NCI-H226 (cell line): ENCODE measurements around the gene EEF2.
A peak's percentile ranks its signal among the peaks of the same experiment; 100 is the strongest.
"Not testable (repeated sequence)": the region's sequence is repeated elsewhere in the genome, so short reads cannot be mapped to it uniquely, and the experiment has no call there.

Experiments used
- DNase-seq: peaks from one replicate; pipeline ENCODE4 v3.0.0-alpha.2; 2015

EEF2 gene

DNA sequence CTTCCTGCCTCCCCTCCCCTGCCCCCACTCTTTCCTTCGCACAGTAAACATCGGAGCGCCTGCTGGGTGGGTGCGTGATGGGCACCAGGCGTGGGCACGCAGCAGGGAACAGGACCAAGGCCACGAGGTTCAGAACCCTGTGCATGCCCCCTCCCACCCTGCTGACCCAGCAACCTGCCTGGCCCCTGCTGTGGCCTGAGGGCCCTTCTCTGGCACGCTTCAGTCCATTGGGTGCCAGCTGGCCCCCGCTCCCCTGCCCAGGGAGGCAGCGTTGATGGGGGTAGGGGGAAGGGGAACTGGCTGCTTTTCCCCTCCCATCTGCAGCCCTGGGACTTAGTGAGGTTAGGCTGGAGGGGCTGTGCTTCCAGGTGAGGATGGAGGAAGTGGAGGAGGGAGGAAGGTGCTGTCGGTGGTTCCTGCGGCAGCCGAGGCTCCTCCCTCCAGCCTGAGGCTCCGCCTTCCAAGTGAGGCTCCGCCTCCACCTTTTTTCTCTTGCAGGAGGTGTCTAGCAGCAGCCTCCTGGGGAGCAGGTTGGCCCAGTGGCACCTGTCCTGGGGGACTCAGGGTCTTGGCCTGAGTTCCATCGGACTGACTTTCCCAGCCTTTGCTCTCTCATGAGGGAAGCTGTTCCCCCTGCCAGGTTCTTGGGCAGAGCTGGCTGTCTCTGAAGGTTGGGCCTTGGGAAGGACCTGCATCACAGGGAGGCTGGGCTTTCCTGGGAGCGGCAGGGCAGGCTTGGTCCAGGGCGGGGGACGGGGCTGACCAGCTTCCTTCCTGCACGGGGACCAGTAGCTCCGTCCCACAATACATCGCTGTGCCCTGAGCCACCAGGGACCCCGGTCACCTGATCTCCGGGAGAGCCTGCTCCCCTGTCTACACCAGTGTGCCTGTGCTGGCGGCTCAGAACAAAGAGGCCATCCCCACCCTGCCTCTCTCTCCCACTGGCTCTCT lies 29.6 kb upstream of the EEF2 start:
- no peak for DNase-seq

DNA sequence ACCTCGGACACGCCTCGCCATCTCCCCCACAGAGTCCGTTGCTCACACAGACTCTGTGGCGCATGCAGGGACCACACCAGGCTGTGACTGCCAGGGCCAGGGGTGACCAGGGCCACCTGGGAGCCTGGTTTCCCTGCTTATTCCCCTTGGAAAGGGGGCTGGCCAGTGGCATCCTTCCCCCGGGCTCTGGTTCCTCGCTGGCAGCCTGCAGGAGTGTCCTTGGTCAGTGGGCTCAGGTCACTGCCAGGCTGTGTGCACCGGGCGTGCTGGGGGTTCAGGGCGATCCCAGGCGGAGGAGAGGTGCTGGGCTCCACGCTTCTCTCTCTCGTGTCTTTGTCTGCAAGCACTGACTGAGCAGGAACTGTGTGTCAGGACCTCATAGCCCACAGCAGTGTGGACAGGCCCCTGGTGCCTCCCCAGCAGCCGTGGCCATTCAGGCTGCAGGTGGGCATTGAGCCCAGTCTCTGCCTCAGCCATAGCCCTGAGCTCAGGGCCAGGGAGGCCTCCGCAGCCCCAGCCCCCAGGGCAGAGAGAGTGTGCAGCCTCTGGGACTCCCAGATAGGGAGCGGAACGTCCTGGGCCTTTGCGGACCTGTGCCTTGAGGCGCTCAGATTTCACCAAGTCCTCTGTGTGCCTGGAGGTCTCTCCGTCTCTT lies 28.8 kb upstream of the EEF2 start:
- DNase-seq, result no peak

DNA sequence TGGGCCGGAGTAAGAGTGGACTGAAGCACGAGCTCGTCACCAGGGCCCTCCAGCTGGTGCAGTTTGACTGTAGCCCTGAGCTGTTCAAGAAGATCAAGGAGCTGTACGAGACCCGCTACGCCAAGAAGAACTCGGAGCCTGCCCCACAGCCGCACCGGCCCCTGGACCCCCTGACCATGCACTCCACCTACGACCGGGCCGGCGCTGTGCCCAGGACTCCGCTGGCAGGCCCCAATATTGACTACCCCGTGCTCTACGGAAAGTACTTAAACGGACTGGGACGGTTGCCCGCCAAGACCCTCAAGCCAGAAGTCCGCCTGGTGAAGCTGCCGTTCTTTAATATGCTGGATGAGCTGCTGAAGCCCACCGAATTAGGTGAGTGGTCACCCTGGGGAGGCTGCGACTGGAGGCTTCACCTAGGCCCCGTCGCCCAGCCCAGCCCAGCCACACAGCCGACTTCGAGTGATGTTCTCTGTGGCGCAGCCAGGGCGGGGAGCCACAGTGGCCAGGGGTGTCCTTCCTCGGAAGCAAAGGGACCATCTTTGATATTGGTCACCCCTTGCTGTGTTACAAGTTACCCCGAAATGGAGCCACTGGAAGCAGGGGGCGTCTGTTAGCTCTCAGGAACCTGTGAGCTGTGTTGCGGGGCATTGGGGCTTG lies 27.8 kb upstream of the EEF2 start:
- no peak for DNase-seq

DNA sequence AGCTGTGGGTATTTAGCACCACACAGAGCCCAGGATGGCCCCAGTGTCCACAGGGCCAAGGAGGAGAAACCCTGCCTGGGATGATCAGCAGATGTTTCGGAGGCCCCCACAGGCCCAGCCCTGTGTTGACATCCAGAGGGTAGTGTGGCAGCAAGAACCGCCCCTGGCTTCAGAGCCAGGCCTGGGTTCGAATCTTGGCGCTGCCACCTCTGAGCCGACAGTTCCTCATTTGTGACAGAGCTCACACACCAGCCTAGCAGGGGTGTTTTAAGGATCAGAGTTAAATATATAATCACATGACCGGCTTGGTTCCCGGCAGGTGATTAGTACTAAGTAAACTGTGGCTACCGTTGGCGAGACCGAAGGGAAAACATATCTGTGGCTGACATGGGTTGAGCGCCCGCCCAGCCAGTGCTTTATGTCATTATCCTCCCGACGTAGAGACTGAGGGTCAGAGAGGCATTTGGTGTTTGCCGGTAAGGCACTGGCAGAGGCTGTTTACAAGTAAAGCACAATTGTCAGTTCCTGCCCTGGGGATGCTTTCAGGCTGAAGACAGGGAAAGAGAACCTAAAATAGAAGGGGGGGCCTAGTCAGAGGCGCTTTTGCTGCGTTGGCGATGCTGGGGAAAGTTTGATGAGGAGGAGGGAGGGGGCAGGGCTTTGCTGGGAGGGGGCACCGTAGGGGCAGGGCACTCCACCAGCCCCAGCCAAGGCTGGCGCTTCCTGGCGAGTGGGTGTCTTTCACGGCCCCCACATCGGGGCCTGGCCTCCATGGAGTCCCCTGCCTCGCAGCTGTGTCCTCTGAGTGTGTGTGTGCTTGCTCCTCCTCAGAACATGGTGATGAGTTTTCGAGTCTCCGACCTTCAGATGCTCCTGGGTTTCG lies 27.1 kb upstream of the EEF2 start:
- no peak for DNase-seq

DNA sequence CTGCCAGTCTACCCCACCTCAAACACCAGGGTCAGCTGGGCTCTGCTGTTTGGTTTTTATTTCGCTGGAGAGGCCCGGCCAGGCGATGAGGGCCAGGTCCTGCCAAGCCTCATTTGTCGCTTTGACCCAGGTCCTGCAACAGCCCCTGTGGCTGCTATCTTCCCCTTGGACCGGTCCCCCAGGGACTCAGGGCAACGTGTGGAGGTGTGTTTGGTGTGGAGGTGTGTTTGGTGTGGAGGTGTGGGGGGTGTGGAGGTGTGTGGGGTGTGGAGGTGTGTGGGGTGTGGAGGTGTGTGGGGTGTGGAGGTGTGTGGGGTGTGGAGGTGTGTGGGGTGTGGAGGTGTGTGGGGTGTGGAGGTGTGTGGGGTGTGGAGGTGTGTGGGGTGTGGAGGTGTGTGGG lies 26.2 kb upstream of the EEF2 start:
- not testable (repeated sequence) for DNase-seq

DNA sequence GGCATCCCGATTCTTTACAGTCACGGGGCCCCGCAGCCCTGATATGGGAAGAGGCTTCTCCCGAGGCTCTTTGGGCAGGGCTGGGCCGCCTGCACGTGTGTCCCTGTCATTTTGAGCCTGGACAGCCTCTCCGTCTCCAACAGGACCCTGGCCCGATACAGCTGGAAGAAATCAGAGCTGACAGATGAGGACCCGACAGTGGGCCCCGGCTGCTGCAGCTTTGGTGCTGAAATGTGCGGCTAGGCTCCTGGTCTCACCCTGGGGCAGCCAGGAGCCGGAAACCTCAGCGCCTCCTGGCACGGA lies 25.5 kb upstream of the EEF2 start:
- no peak for DNase-seq

DNA sequence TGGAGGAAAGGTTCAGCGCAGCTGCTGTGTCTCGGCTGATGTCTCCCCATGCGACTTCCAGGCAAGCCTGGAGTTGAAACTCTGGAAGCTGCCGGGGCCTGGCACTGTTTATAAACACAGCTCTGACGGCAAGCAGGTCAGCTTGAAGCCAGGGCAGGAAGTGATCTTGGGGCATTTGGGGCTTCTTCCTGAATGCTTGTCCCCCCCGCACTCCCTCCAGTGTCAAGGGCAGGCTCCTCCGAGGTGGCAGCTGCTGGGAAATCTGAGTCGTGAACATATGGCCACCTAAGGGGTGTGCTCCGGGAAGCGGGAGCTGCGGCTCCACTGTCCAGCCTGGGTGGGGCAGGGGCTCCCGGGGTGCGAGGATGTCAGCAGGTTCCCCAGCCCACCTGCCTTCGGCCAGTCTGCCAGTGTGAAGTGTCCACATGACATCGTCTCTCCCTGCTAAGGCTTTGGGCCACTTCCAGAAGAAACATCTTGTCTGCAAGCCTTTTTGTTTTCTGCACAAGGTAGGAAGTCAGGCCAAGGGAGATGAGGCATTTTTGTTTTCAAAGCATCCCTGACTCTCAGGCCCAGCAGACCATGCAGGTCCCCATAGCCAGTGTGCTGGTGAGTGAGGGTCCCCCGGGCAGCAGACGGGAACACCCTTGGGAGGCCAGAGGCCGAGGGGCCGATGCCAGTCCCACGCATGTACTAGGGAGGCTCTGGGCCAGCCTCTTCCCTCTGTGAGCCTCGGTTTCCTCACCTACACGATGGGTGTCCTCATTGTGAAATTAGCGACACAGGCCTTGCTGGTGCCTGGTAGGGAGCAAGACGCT lies 24.9 kb upstream of the EEF2 start:
- DNase-seq, result no peak

DNA sequence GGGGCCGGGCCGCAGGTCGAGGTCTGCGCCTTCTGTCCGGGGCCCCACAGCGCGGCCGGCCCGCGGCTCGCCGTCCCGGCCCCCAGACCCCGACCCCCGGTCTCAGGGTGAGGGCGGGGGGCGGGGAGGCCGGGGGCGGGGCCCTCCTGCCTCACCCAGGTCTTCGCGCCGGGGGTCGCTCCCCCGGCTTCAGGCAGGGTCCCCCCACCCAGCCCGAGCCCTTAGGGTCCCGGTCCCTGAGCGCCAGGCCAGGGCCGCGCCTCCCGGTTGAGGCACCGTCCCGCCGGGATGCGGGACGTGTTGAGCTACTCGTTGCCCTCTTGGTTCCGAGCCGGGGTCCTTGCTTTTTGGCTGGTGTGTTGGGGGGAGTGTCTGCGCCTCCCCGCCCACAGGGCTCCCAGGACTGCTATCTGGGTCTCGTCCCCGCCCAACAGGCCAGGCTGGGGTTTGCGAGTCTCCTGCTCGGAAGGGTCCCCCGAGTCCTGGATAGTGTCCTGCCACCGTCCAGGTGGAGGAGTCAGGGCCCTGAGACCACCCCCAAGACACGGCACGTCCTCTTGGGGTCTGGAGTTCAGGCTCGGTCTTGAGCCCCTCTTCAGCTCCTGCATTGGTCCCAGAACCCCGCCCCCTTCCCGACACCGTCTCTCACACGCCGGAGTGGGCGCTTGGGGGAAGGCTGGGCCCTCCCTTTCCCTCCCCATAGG lies 22.7 kb upstream of the EEF2 start:
- no peak for DNase-seq

DNA sequence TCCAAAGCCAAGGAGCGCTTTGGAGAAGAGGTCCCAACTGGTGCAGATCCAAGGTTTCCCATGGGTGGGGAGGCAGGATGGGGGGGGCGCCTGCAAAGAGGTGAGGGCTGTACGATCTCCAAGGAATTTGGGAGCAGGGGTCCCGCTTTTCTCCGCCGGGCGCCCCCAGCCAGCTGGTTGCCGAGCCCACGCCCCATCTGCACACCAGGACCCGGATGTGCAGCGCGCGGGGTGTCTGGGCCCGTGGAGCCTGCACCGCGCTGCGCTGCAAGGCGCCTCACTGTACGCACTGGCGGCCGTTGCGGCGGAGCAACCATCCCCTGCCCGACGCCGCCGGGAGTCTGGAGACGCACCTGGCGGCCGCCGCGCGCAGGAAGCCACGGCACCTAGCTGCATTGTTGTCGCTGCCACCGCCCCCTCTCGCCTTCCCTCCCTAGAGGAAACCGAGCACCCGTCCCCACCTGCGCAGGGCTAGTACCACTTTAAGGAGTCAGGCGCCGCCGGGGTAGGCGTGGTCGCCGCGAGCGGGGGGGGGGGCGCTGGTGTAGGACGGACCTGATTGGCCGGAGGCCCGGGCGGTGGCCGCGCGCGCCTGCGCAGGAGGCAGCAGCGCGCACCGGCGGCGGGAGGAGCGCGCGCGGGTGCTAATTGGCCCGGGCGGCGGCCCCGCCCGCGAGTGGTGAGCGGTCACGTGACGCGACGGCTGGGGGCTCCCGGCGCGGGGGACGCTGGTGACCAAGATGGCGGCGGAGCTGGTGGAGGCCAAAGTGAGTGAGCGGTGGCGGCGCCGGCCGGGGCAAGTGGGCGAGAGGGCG lies 22.0 kb upstream of the EEF2 start, which contains the start of gene PIAS4:
Gene PIAS4, plus strand, starts transcription at position 716 of the 815 bp plus-strand sequence. Its CDS starts 25 bp downstream, at position 741.
- DNase-seq, result peak; percentile 84

DNA sequence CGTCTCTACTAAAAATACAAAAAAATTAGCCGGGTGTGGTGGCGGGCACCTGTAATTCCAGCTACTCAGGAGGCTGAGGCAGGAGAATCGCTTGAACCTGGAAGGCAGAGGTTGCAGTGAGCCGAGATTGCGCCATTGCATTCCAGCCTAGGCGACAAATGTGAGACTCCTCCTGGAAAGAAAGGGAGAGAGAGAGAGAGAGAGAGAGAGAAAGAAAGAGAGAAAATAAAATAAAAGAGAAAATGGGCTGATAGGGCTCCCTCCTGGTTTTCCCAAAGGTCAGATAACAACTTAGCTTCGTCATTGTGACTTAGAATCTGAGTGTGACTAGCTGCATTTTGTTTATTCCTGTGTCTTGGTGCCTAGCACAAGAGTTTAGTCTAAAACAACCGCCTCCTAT lies 20.2 kb upstream of the EEF2 start:
- DNase-seq, result not testable (repeated sequence)

DNA sequence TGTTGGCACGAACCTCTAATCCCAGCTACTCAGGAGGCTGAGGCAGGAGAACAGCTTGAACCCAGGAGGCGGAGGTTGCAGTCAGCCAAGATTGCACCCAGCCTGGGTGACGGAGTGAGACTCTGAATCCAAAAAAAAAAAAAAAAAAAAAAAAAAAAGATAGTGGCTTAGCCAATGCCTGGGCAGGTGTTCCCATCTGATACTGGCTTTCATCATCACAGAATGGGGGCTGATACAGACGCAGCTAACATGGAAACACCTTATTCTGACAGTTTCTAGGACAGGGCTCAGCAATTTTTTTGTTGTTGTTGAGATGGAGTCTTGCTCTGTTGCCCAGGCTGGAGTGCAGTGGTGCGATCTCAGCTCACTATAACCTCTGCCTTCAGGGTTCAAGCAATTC lies 15.5 kb upstream of the EEF2 start:
- not testable (repeated sequence) for DNase-seq

DNA sequence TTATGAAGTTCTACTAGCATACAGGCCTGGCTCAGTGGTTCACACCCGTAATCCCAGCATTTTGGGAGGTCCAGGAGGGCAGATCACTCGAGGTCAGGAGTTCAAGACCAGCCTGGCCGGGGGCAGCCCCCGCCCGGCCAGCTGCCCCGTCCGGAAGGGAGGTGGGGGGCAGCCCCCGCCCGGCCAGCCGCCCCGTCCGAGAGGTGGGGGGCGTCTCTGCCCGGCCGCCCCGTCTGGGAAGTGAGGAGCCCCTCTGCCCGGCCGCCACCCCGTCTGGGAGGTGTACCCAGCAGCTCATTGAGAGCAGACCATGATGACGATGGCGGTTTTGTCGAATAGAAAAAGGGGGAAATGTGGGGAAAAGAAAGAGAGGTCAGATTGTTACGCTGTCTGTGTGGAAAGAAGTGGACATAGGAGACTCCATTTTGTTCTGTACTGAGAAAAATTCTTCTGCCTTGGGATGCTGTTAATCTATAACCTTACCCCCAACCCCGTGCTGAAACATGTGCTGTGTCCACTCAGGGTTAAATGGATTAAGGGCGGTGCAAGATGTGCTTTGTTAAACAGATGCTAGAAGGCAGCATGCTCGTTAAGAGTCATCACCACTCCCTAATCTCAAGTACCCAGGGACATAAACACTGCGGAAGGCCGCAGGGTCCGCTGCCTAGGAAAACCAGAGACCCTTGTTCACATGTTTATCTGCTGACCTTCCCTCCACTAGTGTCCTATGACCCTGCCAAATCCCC lies 13.6 kb upstream of the EEF2 start:
- not testable (repeated sequence) for DNase-seq

DNA sequence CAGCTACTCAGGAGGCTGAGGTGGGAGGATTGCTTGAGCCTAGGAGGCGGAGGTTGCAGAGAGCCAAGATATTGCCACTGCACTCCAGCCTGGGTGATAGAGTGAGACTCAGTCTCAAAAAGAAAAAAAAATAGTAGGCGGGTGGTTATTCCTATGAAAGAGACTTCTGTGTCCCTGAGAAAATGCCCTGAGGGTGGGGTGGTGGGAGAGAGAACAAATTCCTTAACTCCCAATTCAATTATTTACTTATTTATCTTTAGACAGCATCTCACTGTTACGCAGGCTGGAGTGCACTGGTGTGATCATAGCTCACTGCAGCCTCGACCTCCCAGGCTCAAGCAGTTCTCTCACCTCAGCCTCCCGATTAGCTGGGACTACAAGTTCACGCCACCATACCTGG lies 10.3 kb upstream of the EEF2 start:
- no peak for DNase-seq

DNA sequence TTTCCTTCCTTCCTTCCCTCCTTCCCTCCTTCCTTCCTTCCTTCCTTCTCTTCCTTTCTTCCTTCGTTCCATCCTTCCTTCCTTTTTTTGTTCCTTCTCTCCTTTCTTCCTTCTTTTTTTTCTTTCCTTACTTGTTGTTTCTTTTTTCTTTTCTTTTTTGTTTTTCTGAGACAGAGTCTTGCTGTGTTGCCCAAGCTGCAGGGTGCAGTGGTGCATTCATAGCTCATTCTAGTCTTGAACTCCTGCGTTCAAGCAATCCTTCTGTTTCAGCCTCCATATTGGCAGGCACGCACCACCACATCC lies 5.5 kb upstream of the EEF2 start:
- DNase-seq, result no peak

DNA sequence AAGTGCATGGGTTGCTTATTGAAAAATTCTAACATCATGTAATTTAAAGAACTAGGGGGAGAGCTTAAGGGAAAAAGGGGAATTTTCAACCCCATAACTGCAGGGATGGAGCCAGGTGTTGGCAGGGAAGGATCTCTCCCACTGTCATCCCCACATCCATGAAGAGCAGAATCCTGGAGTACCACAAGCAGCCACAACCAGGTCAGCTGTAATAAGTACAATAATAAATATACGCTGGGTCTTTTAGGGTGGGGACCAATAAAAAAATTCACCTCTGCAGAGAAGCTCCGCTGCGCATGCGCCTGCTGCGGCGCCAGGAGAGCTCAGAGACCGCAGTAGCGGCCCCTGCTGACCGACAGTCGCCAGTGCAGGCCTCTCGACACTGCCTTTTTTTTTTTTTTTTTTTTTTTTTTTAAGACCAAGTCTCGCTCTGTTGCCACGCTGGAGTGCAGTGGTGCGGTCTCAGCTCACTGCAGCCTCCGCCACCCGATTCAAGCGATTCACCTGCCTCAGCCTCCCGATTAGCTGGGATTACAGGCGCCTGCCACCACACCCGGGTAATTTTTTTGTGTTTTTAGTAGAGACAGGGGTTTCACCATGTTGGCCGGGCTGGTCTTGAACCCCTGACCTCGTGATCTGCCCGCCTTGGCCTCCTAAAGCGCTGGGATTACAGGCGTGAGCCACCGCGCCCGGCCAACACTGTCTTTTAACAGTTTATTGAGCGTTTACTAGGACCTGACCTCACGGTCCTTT lies 2.5 kb upstream of the EEF2 start:
- peak; percentile 53 for DNase-seq

DNA sequence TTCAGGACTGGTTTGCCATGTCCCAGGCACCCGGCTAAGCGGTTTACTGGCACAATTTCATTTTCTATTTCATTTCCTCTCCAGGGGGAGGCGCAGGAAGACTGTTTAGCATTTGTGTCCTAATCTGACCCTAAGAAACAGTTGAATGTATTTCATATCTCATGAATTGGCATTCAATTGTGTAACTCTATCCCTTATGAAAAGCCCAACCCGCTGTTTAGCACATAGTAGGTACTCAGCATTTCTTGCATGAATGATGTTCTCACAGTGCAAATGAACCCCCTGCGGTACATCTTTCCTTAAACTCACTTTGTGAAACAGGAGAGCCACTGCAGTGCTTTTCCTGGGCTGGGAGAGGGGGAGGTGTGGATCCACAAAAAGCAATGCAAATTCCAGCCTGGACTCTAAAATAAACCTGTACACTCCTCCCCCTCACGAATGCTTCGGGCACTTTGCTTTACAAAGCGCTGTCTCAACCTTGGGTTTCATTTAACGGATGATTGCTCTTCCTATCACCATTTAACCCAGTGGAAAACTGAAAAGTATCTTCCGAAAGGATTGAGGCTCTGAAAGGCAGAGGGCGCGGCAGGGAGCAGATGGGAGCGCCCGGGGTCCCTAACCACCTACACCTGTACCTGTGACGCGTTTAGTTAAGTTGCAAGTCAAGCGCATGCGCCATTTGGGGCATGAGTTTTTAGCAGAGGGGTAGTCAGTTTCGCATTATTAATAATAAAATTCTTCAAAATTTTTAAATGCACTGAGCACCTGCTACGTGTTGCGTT lies 1.2 kb upstream of the EEF2 start:
- peak; percentile 52 for DNase-seq

DNA sequence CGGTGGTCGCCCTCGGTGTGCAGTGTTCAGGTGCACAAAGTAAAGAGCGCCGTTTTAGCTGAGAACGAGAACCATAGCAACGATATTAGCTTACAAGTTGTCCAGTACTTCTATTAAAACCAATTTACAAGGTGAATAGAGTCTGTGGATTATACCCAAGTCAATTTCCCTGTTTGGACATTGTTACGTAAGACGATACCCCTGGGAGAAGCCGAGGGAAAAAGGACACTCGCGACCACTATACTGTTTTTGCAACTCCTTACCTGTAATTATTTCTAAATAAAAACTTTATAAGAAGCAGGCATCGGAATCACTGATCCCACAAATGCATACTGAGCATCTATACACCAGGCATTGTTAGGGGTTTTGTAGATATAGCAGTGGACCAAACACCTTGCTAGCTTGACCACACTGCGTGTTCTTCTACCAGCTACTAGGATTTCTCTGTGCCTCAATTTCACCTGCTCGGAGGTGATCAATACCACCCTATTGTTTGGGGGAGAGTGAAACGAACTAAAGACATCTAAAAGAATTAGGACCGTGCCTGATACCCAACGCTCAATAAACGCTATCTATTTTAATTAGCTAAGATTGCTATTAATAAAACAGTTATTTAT lies 488 bp upstream of the EEF2 start:
- no peak for DNase-seq

DNA sequence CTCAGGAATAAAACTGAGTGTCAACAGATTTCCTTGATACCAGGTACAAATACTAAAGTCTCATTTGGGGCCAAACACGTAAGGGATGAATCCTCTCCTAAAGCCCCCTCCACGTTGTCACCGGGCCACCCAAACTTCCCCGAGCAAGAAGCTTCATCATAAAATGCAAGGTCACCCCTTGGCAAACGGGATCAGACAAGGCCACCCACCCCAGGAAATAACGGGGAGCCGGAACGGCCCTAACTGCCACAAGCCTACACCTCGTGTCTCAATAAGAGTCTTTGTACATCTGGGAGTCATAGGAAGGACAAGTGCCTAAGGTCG lies 717 bp downstream of the EEF2 start:
- no peak for DNase-seq
